Measurements from ENCODE around the gene SRM. TPM values are rescaled to one million over a fixed set of nuclear protein-coding genes. Genes with fewer than 3 reads are reported as not detected.

Gene SRM
- 35.9 and 44.4 TPM in 2 replicates for total RNA-seq

GRCh38 chr1:11059968-11060830, at the start of gene SRM:
SRM (minus strand) TSS chr1:11060018; CDS start chr1:11059943, 75 bp downstream.

DNA sequence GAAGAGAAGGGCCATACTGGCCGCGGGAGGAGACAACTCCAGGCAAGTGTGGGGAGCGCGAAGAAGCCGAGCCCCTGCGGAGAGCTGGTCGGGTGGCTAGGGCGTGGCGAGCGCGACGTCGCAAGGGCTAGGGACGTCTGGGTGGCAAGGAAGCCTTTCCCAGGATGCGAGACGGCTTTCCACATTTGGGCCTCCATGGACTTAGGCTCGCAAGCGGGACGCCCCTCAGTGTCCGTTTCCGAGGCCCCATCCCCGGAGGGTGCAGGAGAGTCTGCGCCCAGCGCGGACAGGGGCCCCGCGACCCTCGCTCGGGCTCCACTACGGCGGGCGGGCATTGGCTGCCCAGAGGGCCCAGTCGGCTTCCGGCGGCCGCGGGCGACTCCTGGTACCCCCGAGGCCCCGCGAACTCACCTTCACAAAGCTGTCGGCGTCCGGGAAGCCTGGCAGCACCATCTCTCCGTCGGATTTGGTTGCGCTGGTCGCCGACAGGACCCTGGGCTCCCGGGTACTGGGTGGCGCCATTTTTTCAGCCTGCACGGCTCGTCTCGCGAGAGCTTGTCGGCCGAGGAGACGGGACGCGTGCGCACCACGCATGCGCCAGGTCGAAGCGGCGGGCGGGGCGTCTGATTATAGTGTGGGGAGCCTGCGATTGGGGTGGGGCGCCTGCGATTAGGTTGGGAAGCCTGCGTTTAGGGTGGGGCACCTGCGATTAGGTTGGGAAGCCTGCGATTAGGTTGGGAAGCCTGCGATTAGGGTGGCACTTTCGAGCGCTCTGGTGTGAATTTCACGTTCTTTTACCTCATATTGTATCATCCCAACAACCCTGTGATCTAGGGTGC, 39.7 kb upstream of the SRM start, which contains the start of gene EXOSC10:
TSS of gene EXOSC10 (minus strand) at position 560 of the 839 bp plus-strand sequence. CDS start at position 522, 38 bp downstream.

DNA sequence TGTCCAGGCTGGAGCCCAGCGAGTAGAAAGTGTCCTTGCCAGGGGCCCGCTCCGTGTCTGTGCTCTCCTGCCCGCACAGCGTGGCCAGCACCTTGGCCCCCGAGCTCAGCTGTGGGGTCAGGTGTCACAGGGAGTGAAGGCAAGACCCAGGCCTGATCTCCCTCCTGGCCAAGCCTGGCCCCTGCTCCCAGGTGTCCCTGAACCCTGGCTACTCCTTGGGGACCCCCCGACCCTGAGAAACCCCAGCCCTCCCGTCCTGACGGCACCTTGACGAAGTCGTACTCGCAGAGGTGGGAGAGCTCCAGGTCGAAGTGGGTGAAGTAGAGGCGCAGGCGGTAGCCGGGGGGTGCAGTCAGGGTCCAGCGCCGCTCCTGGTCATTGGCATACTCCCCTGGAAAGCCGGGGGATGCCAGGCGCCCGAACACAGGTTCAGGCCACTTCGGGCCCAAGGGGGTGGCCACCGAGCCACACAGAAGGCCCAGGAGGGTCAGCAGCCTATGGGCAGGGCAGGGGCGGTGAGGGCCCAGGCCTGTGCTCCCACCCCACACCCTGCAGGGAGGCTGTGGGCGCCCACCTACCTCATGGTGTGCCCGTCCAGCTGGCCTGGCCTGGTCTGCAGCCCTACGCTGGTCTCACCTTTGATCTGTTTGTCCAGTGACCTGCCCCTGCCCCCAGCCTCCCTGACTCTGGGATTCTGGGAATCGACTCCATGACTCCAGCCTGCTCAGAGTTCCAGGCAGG, 13.0 kb downstream of the SRM start, which contains the start of gene MASP2:
TSS of gene MASP2 (minus strand) at position 615 of the 741 bp plus-strand sequence. CDS start at position 583, 32 bp downstream.

GRCh38 chr1:11012260-11013159, 47.3 kb downstream of the SRM start, which contains the start of gene TARDBP:
TARDBP (plus strand) TSS chr1:11012654; CDS start chr1:11013728, 1,074 bp downstream.

Other genes starting within 250 kb of the SRM start
- 69.0 and 80.0 TPM in 2 replicates for gene TARDBP, start 47.4 kb downstream of the SRM start, total RNA-seq
- not detected in 2 replicates for gene MASP2, start 12.8 kb downstream of the SRM start, total RNA-seq
- 74.5 and 95.1 TPM in 2 replicates for gene EXOSC10, start 39.9 kb upstream of the SRM start, total RNA-seq
- gene ANGPTL7, start 129.3 kb upstream of the SRM start, total RNA-seq = not detected in 2 replicates
- 50.7 and 54.2 TPM in 2 replicates for gene MTOR, start 202.5 kb upstream of the SRM start, total RNA-seq
- gene UBIAD1, start 213.2 kb upstream of the SRM start, total RNA-seq = 13.7 and 14.4 TPM in 2 replicates